H54 (cell line): ENCODE measurements around the gene RMI1.

Experiments
- DNase-seq: peaks from one replicate; pipeline ENCODE4 v3.0.0; 2011; ENCODE audit warnings: low spot score, mixed read lengths; ENCODE audit not compliant: insufficient read length
- FAIRE-seq: peaks from 3 replicates; lab custom pipeline; 2011; peaks lifted over from hg19 to GRCh38; lab: Jason Lieb, UNC
- POLR2A ChIP-seq: IDR thresholded peaks from 2 replicates; pipeline ENCODE4 v1.6.1; 2011; ENCODE audit warnings: low read depth, mild to moderate bottlenecking, low read length

RMI1 gene

DNA sequence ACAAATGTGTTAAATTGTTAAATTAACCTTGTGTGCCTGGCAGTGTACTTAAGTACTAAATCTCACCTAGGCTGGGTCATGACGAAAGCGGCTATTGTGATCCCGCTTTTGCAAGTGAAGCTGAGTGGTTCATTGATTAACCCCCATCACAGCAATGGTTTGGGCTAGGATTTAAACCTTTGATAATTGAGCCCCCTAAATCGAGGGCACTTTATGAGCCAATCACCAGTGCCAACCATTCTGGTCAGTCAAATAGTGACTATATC, 23.4 kb upstream of the RMI1 start:
- TF ChIP-seq POLR2A, result no peak
- DNase-seq, result no peak
- no peak for FAIRE-seq

DNA sequence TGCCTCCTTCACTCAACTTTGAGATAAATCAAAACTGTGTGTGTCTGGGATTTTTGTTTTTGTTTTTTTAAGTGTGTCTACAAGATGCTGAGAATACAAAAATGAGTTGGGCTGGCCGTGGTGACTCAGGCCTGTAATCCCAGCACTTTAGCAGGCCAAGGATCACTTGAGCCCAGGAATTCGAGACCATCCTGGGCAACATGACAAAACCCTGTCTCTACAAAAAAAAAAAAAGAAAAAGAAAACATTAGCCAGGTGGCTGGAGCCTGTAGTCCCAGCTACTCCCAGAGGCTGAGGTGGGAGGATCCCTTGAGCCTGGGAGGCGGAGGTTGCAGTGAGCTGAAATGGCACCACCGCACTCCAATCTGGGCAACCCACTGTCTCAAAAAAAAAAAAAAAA, 21.5 kb upstream of the RMI1 start:
- DNase-seq (no peak), FAIRE-seq (peak; percentile 72)
- TF ChIP-seq POLR2A, result no peak

DNA sequence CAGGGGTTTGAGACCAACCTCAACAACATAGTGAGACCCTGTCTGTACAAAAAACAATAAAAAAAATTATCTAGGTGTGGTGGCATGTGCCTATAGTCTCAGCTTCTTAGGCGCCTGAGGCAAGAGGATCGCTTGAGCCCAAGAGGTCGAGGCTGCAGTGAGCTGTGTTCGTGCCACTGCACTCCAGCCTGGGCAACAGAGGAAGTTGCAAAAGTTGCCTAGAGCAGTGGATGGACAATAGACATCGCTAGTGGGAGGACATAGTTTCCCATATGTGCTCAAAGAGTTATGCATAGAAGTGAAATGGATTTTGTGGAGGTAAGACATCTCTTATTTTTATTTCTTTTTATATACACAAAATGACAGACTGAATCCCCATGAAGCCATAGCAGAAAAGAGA, 19.6 kb upstream of the RMI1 start:
- DNase-seq (no peak), FAIRE-seq (no peak)
- TF ChIP-seq POLR2A, result no peak

- FAIRE-seq (peak; percentile 38), DNase-seq (peak; percentile 42)
- TF ChIP-seq POLR2A, result no peak
Measured at GRCh38 chr9:83962165-83962564, 18.4 kb upstream of the RMI1 start.

GRCh38 chr9:83964973-83965349, 15.6 kb upstream of the RMI1 start:
- DNase-seq (no peak), FAIRE-seq (peak; percentile 41)
- no peak for TF ChIP-seq POLR2A

DNA sequence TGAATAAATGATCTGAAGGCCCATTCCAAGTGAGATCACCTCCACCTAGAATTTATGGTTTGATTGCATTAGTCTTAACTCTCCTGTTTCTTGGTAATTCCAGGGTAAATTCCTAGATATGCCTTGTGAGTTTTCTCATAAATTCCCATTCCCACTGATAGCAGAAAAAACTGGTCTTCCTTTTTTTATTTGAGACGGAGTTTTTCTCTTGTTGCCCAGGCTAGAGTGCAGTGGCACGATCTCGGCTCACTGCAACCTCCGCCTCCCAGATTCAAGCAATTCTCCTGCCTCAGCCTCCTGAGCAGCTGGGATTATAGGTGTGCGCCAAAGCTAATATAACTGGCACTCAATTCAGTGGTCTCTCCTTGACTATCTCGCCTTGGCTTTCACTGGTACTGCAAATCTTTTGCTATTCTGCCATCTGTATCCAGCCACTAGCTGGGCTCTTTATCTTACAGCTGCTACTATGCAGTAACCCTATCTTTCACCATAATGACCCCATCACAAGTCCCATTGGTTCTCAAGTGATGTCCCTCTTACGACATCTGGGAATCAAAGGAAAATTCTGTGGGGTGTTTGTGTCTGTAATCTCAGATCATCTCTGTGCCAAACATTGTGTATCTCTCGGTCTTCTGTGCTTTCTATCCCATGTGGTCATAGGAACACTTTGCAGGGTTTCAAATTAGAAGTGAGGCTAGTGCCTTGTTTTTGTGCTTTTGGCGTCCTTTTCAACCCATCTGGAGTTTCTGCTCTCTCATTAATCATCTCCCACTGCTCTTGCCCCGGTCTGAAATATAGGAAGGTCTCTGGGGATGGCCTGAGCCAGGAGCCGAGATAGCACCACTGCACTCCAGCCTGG, 15.0 kb upstream of the RMI1 start:
- no peak for FAIRE-seq
- no peak for TF ChIP-seq POLR2A
- no peak for DNase-seq

DNA sequence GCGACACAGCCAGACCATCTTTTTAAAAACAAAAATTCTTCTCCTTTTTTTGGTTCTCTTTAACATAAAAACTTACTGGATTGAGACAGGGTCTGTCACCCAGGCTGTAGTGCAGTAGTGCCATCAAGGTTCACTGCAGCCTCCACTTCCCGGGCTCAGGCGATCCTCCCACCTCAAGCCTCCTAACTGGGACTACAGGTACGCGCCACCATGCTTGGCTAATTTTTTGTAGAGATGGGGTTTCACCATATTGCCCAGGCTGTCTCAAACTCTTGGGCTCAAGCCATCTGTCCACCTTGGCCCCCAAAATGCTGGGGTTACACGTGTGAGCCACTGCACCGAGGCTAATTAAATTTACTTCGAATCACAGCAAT, 14.4 kb upstream of the RMI1 start:
- TF ChIP-seq POLR2A, result no peak
- DNase-seq, result no peak
- no peak for FAIRE-seq

DNA sequence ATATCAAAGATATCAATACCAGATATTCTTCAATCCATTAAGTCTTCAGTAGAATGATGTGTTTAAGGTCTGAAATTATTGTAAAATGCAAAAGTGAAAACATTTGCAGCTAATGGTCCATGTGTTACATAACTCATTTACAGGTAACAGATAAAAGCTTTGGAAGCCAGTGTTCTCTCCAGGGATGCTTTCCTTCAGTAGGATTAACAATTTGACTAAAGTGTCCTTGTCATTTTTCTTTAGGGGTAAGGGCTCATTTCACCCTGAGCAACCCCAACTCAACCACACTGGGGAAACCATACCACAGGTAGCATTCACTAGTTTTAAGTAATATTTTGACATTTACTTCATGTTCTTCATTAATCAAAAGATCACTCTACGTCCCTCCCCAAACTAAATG, 13.5 kb upstream of the RMI1 start:
- TF ChIP-seq POLR2A, result no peak
- FAIRE-seq (no peak), DNase-seq (no peak)

DNA sequence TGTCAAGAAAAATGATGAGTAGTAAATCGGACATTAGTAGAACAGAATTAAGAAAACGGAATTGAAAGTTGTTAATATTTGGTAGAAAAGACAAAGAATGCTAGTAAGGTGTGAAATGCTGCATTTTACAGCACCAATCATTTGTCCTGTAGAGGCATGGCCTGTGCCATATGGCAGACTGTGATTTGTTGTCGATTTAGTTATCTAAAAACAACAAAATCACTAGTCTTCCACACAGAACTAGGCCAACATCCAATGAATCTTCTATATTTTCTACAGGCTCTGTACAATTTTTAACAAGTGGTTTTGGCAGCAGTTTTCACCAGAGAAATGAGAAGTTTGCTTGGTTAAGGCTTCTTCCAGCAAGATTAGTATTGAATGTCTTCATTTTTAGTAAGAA, 11.0 kb upstream of the RMI1 start:
- DNase-seq (no peak), FAIRE-seq (peak; percentile 67)
- TF ChIP-seq POLR2A, result no peak

GRCh38 chr9:83971485-83971884, 9.1 kb upstream of the RMI1 start:
- TF ChIP-seq POLR2A, result no peak
- DNase-seq (no peak), FAIRE-seq (peak; percentile 69)

DNA sequence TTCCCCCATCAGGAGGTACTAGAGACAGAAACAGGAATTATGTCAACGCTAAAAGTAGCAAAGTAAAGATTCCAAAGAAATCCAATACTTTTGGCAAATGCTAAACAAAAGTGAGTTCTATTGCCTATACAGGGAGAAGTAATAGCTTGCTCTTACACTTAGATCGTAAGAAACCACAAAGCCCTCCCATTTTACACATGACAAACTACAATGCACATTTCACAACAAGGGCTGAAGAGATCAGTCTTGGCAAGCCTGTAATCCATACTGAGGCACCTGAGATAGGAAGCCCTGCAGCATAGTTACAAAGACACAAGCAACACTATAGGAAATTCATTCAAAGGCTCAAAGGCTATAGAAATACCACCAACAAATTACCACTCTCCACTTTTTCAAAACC, 8.3 kb upstream of the RMI1 start:
- no peak for TF ChIP-seq POLR2A
- FAIRE-seq, result no peak

DNA sequence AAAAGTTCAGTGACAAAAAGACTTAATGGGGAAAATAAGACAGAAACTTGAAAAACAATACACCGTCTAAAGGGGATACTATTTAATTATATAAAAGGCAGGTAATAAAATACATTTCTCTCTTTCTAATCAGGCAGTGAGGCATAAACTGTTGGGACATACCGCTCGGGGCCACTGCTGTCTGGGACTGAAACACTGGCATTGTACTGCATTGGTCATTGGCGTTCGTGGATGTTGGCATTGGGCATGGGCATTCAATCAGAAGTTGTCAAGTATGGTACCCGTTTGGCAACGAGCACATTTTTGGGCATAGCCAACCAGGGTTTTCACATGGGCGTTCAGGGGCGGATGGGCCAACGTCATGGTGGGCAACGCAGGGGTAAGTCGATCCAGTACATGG, 5.3 kb upstream of the RMI1 start:
- FAIRE-seq, result no peak
- no peak for DNase-seq
- no peak for TF ChIP-seq POLR2A

More for the DNA sequence above, 8.3 kb upstream of the RMI1 start:
- no peak for DNase-seq

GRCh38 chr9:83976372-83976771, 4.2 kb upstream of the RMI1 start:
- FAIRE-seq, result no peak

GRCh38 chr9:83977196-83977595, 3.4 kb upstream of the RMI1 start:
- FAIRE-seq, result no peak
- DNase-seq, result no peak
- TF ChIP-seq POLR2A, result no peak

More at GRCh38 chr9:83976372-83976771, 4.2 kb upstream of the RMI1 start:
- no peak for DNase-seq
- no peak for TF ChIP-seq POLR2A
